NB4 (cell line): ENCODE measurements around the gene GPR158.

Experiments
- CTCF ChIP-seq: IDR thresholded peaks from one replicate; pipeline ENCODE4 v1.5.1; 2012; ENCODE audit warnings: low read depth, low read length
- MYC ChIP-seq: IDR thresholded peaks from 2 replicates; pipeline ENCODE4 v1.6.1; 2011; ENCODE audit warnings: low read depth, low read length
- POLR2A ChIP-seq: IDR thresholded peaks from 2 replicates; pipeline ENCODE4 v1.6.1; 2011; ENCODE audit warnings: mild to moderate bottlenecking; ENCODE audit not compliant: insufficient read length; ENCODE audit errors: extremely low read depth

- TF ChIP-seq CTCF (no peak), MYC (no peak), POLR2A (no peak)
These were observed 322.4 kb downstream of the GPR158 start for GRCh38 chr10:25497246-25497645.
